Thyroid gland (tissue), 4 donors: ENCODE measurements around the gene TMUB2. TPM values are rescaled to one million over a fixed set of nuclear protein-coding genes. Genes with fewer than 3 reads are reported as not detected.
A peak's percentile ranks its signal among the peaks of the same experiment; 100 is the strongest.
"Not testable (repeated sequence)": the region's sequence is repeated elsewhere in the genome, so short reads cannot be mapped to it uniquely, and the experiment has no call there.

Source experiments
- DNase-seq, 2 donors: peaks; one replicate each; pipeline ENCODE4 v3.0.0-alpha.2; 2019
- H3K27ac ChIP-seq, 3 donors: fragments of 200-600 bp; sonication (generic); 1 replicate in 2 of 3; 2 replicates in 1 of 3; pipeline ENCODE4 v1.5.1; 2016 to 2019; ENCODE audit warnings: mild to moderate bottlenecking in 1 of 3, moderate library complexity in 1 of 3
- H3K27me3 ChIP-seq: fragments of 200-600 bp; sonication (generic); one replicate; pipeline ENCODE4 v1.5.1; 2019
- H3K36me3 ChIP-seq, 2 donors: fragments of 200-600 bp; sonication (generic); one replicate each; pipeline ENCODE4 v1.5.1; 2016 to 2019
- H3K4me1 ChIP-seq, 2 donors: fragments of 200-600 bp; sonication (generic); one replicate each; pipeline ENCODE4 v1.5.1; 2017 to 2019
- H3K4me3 ChIP-seq, 3 donors: fragments of 200-600 bp; sonication (generic); replicated peaks in 1 of 3; 1 replicate in 2 of 3; 2 replicates in 1 of 3; pipeline ENCODE4 v1.5.1; 2016; ENCODE audit warnings: mild to moderate bottlenecking in 1 of 3
- H3K9me3 ChIP-seq: fragments of 200-600 bp; sonication (generic); one replicate; pipeline ENCODE4 v1.5.1; 2017
- CTCF ChIP-seq, 6 experiments: fragments of 200-600 bp in 3 of 6; fragments of 450-650 bp in 3 of 6; sonication (generic) in 3 of 6; IDR thresholded peaks; one replicate each; pipeline ENCODE4 v1.5.1; 2016 to 2019; ENCODE audit warnings: antibody characterized with exemption in 6 of 6, mild to moderate bottlenecking in 2 of 6, inconsistent platforms in 1 of 6, moderate library complexity in 1 of 6
- POLR2A ChIP-seq, 2 donors: fragments of 450-650 bp; IDR thresholded peaks; one replicate each; pipeline ENCODE4 v1.6.1; 2017; ENCODE audit warnings: antibody characterized with exemption in 2 of 2, mild to moderate bottlenecking in 2 of 2, moderate library complexity in 1 of 2
- WGBS, 2 donors: methylation state at CpG; one replicate each; pipeline ENCODE4 v1.1.5; 2017; 5-methylcytosine and 5-hydroxymethylcytosine counted together
- intact Hi-C: fragments of 100-400 bp; cut with DNase I; formaldehyde crosslinking; loops from one replicate; pipeline ENCODE4 v1.15.1; 2023
- total RNA-seq, 4 donors: library from RNA; depleted of rRNA; stranded (reverse); fragments of >200 nt; gene quantifications; one replicate each; pipeline ENCODE4 v1.2.3, GENCODE V29; 2016

TMUB2 gene
- 10 to 100 TPM; 30.6 to 50.5 (median 44.6) TPM for total RNA-seq

- Histone ChIP-seq H3K27ac (peak within 1 kb of the TSS; percentile 88 to 92 (median 90)), H3K9me3 (no peaks in the 10 kb centered on the region), H3K36me3 (peaks cover 6 to 17% of the 10 kb centered on the region in 2 donors), H3K4me1 (peaks cover 7 to 27% of the 10 kb centered on the region in 2 donors), H3K27me3 (no peaks in the 10 kb centered on the region), H3K4me3 (peak within 1 kb of the TSS; percentile 65 to 95 (median 72))
- intact Hi-C loops = no loop called here
- WGBS, 2 donors = 0 to 1% methylated on average over 30 to 50 of the region's 50 CpGs
- peak in 1 of 6 experiments; percentile 7 for TF ChIP-seq CTCF (IDR thresholded peaks at IDR 0.05)
- TF ChIP-seq POLR2A (IDR thresholded peaks at IDR 0.05) = peak in 1 of 2 donors; percentile 95
- DNase-seq = peak; percentile 97 to 98
Measured at GRCh38 chr17:44186307-44187130, at the start of gene TMUB2. TMUB2 (plus strand) TSS chr17:44186972; CDS start chr17:44187709, 737 bp downstream.

- H3K4me3 ChIP-seq = no peak overlapping the region
- H3K36me3 ChIP-seq = no peaks in the 10 kb centered on the region
- TF ChIP-seq POLR2A (IDR thresholded peaks at IDR 0.05) (peak in 1 of 2 donors; percentile 29), CTCF (IDR thresholded peaks at IDR 0.05) (no peak)
- H3K9me3 ChIP-seq = no peaks in the 10 kb centered on the region
- intact Hi-C loops = no loop called here
- H3K4me1 ChIP-seq = peaks cover 17 to 24% of the 10 kb centered on the region in 2 donors
- peak overlapping the region in 1 of 3 donors; percentile 45 for H3K27ac ChIP-seq
- DNase-seq = peak; percentile 89 to 90
- WGBS, 2 donors = 1 to 11% methylated on average over 13 to 16 of the region's 20 CpGs
- no peaks in the 10 kb centered on the region for H3K27me3 ChIP-seq
Measured at GRCh38 chr17:44137891-44138709, 48.7 kb upstream of the TMUB2 start.

GRCh38 chr17:44143921-44144320 is 42.9 kb upstream of the TMUB2 start:
- H3K27ac ChIP-seq, H3K4me3 ChIP-seq, H3K27me3 ChIP-seq, DNase-seq, H3K36me3 ChIP-seq, H3K9me3 ChIP-seq: not testable (repeated sequence)
- intact Hi-C loops = loop anchor here (5.0 kb wide), 1 partner anchor 178 kb away; the partner anchor contains the start of gene SLC25A39
- peaks cover 8 to 10% of the 10 kb centered on the region in 2 donors for H3K4me1 ChIP-seq
- 79 to 89% methylated on average over 8 of the region's 8 CpGs for WGBS, 2 donors

- Histone ChIP-seq H3K36me3 (no peaks in the 10 kb centered on the region), H3K27ac (no peak overlapping the region), H3K9me3 (no peaks in the 10 kb centered on the region), H3K27me3 (no peaks in the 10 kb centered on the region), H3K4me3 (no peak overlapping the region), H3K4me1 (peaks cover 8 to 10% of the 10 kb centered on the region in 2 donors)
- no peak for DNase-seq
- intact Hi-C loops = loop anchor here (5.0 kb wide), 1 partner anchor 177 kb away; the partner anchor contains the start of gene SLC25A39
- TF ChIP-seq CTCF (IDR thresholded peaks at IDR 0.05) (no peak), POLR2A (IDR thresholded peaks at IDR 0.05) (no peak)
- 90 to 91% methylated on average over 7 of the region's 7 CpGs for WGBS, 2 donors
Measured at GRCh38 chr17:44144966-44145739, 41.6 kb upstream of the TMUB2 start.
